Keratinocyte (primary cell): ENCODE measurements around the gene TMEM217. TPM values are rescaled to one million over a fixed set of nuclear protein-coding genes. Genes with fewer than 3 reads are reported as not detected.

Source experiments
- DNase-seq: peaks from one replicate; pipeline ENCODE4 v3.0.0-alpha.2; 2011; ENCODE audit warnings: low read depth, missing footprints, low spot score
- FAIRE-seq: peaks from 2 replicates; lab custom pipeline; 2011; peaks lifted over from hg19 to GRCh38; lab: Jason Lieb, UNC
- H2AFZ ChIP-seq: 2 replicates; pipeline ENCODE4 v1.6.0; 2012; ENCODE audit warnings: low read length, control low read depth, inconsistent platforms; ENCODE audit not compliant: control insufficient read depth
- H3K27ac ChIP-seq: 2 replicates; pipeline ENCODE4 v1.5.1; 2011; ENCODE audit warnings: low read length; ENCODE audit not compliant: control insufficient read depth, insufficient read depth
- H3K27me3 ChIP-seq: 3 replicates; pipeline ENCODE4 v1.6.0; 2011; ENCODE audit warnings: low read length; ENCODE audit not compliant: control insufficient read depth, insufficient read depth; ENCODE audit errors: extremely low read depth
- H3K36me3 ChIP-seq, 2 experiments: 2 replicates in 1 of 2; 3 replicates in 1 of 2; pipeline ENCODE4 v1.5.1; 2011; ENCODE audit warnings: low read length in 2 of 2, mild to moderate bottlenecking in 1 of 2; ENCODE audit not compliant: control insufficient read depth in 2 of 2, insufficient read depth in 2 of 2; ENCODE audit errors: extremely low read depth in 1 of 2
- H3K4me1 ChIP-seq: 3 replicates; pipeline ENCODE4 v1.5.1; 2011; ENCODE audit warnings: low read length; ENCODE audit not compliant: control insufficient read depth, insufficient read depth; ENCODE audit errors: extremely low read depth
- H3K4me2 ChIP-seq: 3 replicates; pipeline ENCODE4 v1.6.0; 2011; ENCODE audit warnings: low read depth, low read length; ENCODE audit not compliant: control insufficient read depth, insufficient read depth; ENCODE audit errors: extremely low read depth
- H3K4me3 ChIP-seq, 3 experiments: fragments of 200-600 bp in 1 of 3; sonication (generic) in 1 of 3; 2 replicates in 2 of 3; 3 replicates in 1 of 3; pipeline ENCODE4 v1.5.1; 2011 to 2016; ENCODE audit warnings: low read length in 3 of 3, mild to moderate bottlenecking in 3 of 3, control low read depth in 2 of 3, inconsistent platforms in 1 of 3, low read depth in 1 of 3, mixed read lengths in 1 of 3, mixed run types in 1 of 3, moderate library complexity in 1 of 3; ENCODE audit not compliant: control insufficient read depth in 2 of 3, insufficient read depth in 2 of 3; ENCODE audit errors: extremely low read depth in 1 of 3
- H3K79me2 ChIP-seq: 2 replicates; pipeline ENCODE4 v1.6.0; 2012; ENCODE audit warnings: low read length; ENCODE audit not compliant: control insufficient read depth, insufficient read depth
- H3K9ac ChIP-seq: 3 replicates; pipeline ENCODE4 v1.6.0; 2011; ENCODE audit warnings: low read length; ENCODE audit not compliant: control insufficient read depth, insufficient read depth; ENCODE audit errors: extremely low read depth
- H3K9me1 ChIP-seq: 3 replicates; pipeline ENCODE4 v1.6.0; 2011; ENCODE audit warnings: low read length; ENCODE audit not compliant: control insufficient read depth, insufficient read depth; ENCODE audit errors: extremely low read depth
- H3K9me3 ChIP-seq: 2 replicates; pipeline ENCODE4 v1.5.1; 2012; ENCODE audit warnings: low read depth, low read length; ENCODE audit not compliant: control insufficient read depth
- H4K20me1 ChIP-seq: 3 replicates; pipeline ENCODE4 v1.6.0; 2011; ENCODE audit warnings: low read length; ENCODE audit not compliant: control insufficient read depth, insufficient read depth; ENCODE audit errors: extremely low read depth
- EZH2 ChIP-seq: IDR thresholded peaks from one replicate; pipeline ENCODE4 v1.6.1; 2012; ENCODE audit warnings: inconsistent platforms, mild to moderate bottlenecking, low read length, moderate library complexity
- dilution Hi-C: fragments of 300-500 bp; cut with MboI; formaldehyde crosslinking; loops from one replicate; pipeline ENCODE4 v1.7.0; 2020; ENCODE audit warnings: low sequenced_read_pairs; ENCODE audit not compliant: extremely low pct_ligation_motif_present
- polyA plus RNA-seq, 5 experiments: library from polyadenylated mRNA; depleted of rRNA in 3 of 5; stranded (reverse) in 3 of 5; stranded (forward) in 1 of 5; unstranded in 1 of 5; fragments of >200 nt; gene quantifications; 1 replicate in 1 of 5; 2 replicates in 3 of 5; 3 replicates in 1 of 5; pipeline versions ENCODE4 v1.2.1 to v1.2.3, GENCODE V29; 2011 to 2012; ENCODE audit warnings: missing spikeins in 2 of 5, low read depth in 1 of 5, low replicate concordance in 1 of 5
- TF ChIP-seq, protein P1 (sequence below), 3 experiments: IDR thresholded peaks in 1 of 3; conservative IDR thresholded peaks in 1 of 3; optimal IDR thresholded peaks in 1 of 3; 2 replicates in 2 of 3; 3 replicates in 1 of 3; pipeline versions ENCODE3 to v1.5.1; 2011; ENCODE audit warnings: low read length in 3 of 3, mild to moderate bottlenecking in 3 of 3, moderate library complexity in 2 of 3, control low read depth in 1 of 3, inconsistent platforms in 1 of 3; ENCODE audit not compliant: insufficient read depth in 2 of 3; ENCODE audit errors: extremely low read depth in 1 of 3

TMEM217 gene
- polyA plus RNA-seq, 1 donor (not counting 4 experiments of a cell fraction or from before 2014, with no cell fraction given): 0.80 TPM

DNA sequence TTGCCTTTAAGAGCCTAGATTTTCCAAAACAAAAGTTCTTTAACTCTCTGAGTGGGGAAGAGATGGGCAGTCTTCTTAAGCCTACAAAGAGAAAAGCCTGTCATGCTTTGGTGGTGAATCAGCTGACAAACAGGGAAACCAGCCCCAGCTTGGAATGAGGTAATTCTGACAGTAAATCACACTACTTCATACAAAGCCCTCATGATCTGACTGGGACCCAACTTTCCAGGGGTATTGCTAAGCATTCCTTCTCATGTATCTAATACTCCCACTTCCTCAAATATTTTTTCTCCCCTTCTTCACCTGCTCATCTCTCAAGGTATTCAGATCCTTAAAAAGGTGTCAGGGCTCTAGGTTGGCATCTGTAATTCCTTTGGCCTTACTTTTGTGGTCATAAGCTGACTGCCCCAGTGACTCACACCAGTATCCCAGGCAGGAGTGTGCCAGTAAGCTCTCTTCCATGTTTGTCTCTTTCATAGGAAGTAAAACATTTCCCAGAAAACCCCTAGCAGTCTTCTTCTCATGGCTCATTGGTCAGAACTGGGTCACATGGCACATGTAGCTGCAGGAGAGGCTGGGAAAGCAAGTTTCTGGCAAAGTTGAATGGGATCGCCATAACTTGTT lies 15.4 kb downstream of the TMEM217 start:
- DNase-seq (peak; percentile 89), FAIRE-seq (peak; percentile 81)
- H3K27me3 ChIP-seq: no peaks in the 10 kb centered on the region
- peak overlapping the region; percentile 71 for H3K27ac ChIP-seq
- H3K4me1 ChIP-seq: peaks cover 52% of the 10 kb centered on the region
- no peaks in the 10 kb centered on the region for H3K79me2 ChIP-seq
- no peak overlapping the region for H3K4me3 ChIP-seq
- TF ChIP-seq EZH2: no peak
- TF ChIP-seq, protein P1, sequence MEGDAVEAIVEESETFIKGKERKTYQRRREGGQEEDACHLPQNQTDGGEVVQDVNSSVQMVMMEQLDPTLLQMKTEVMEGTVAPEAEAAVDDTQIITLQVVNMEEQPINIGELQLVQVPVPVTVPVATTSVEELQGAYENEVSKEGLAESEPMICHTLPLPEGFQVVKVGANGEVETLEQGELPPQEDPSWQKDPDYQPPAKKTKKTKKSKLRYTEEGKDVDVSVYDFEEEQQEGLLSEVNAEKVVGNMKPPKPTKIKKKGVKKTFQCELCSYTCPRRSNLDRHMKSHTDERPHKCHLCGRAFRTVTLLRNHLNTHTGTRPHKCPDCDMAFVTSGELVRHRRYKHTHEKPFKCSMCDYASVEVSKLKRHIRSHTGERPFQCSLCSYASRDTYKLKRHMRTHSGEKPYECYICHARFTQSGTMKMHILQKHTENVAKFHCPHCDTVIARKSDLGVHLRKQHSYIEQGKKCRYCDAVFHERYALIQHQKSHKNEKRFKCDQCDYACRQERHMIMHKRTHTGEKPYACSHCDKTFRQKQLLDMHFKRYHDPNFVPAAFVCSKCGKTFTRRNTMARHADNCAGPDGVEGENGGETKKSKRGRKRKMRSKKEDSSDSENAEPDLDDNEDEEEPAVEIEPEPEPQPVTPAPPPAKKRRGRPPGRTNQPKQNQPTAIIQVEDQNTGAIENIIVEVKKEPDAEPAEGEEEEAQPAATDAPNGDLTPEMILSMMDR (optimal IDR thresholded peaks at IDR 0.05 in 1 of 3, IDR thresholded peaks at IDR 0.05 in 1 of 3, conservative IDR thresholded peaks at IDR 0.05 in 1 of 3; ENCODE audit: extremely low read depth in 1 of 3, insufficient read depth in 2 of 3, low read length in 3 of 3): no peak
- no peaks in the 10 kb centered on the region for H3K9me1 ChIP-seq
- no peaks in the 10 kb centered on the region for H4K20me1 ChIP-seq
- peak overlapping the region; percentile 84 for H2AFZ ChIP-seq
- H3K4me2 ChIP-seq: peak overlapping the region; percentile 76
- H3K36me3 ChIP-seq: no peaks in the 10 kb centered on the region
- peak overlapping the region; percentile 56 for H3K9ac ChIP-seq
- dilution Hi-C loops: no loop called here
- H3K9me3 ChIP-seq: no peaks in the 10 kb centered on the region

DNA sequence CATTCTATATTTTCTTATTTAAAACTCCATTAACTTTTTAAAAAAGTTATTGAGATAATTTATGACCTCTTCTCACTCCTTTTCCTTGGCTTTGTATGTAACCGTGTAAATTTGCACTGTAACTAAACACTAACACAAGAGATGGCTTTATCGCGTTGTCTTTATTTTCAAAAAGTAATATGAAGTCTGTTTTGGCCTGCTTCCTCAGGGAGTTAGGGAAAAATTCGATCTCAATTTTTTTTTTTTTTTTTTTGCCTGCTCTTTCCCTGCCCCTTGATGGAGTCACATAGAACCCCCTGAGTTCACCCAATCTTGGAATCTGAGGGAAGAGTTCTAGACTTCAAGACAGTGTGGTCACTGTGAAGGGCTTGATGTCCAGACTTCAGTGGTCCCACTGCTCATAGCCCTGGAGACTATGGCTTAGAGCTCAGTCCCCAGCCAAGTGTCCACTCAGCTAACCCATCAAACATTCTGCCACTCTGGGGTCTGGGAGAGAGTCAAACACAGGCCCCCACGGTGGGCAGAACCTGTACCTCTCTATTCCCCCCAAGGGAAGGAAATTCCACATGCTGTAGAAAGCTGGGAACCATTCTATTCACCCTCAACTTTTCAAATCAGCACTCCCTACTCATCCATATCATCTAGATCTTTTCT lies 16.0 kb downstream of the TMEM217 start:
- Histone ChIP-seq H3K9ac (peak overlapping the region; percentile 56), H3K27ac (peak overlapping the region; percentile 71), H2AFZ (peak overlapping the region; percentile 57), H3K27me3 (no peaks in the 10 kb centered on the region), H3K79me2 (no peaks in the 10 kb centered on the region), H3K36me3 (no peaks in the 10 kb centered on the region), H3K4me1 (peaks cover 54% of the 10 kb centered on the region), H3K4me3 (no peak overlapping the region), H4K20me1 (no peaks in the 10 kb centered on the region), H3K9me3 (no peaks in the 10 kb centered on the region), H3K4me2 (peak overlapping the region; percentile 76), H3K9me1 (no peaks in the 10 kb centered on the region)
- dilution Hi-C loops: no loop called here
- DNase-seq (no peak), FAIRE-seq (no peak)
- TF ChIP-seq EZH2: no peak
- TF ChIP-seq, protein P1 (optimal IDR thresholded peaks at IDR 0.05 in 1 of 3, IDR thresholded peaks at IDR 0.05 in 1 of 3, conservative IDR thresholded peaks at IDR 0.05 in 1 of 3; ENCODE audit: extremely low read depth in 1 of 3, insufficient read depth in 2 of 3, low read length in 3 of 3): no peak
